GM21528 (cell line): Measurements from ENCODE around the gene FUT8.
"Not testable (repeated sequence)": the region's sequence is repeated elsewhere in the genome, so short reads cannot be mapped to it uniquely, and the experiment has no call there.

Experiments
- ATAC-seq: cut with Tn5 transposase; IDR thresholded peaks from one replicate; pipeline ENCODE4 v1.9.1; 2021; ENCODE audit warnings: mild to moderate bottlenecking, moderate library complexity; ENCODE audit not compliant: unreplicated experiment, low FRiP score

The FUT8 gene

DNA sequence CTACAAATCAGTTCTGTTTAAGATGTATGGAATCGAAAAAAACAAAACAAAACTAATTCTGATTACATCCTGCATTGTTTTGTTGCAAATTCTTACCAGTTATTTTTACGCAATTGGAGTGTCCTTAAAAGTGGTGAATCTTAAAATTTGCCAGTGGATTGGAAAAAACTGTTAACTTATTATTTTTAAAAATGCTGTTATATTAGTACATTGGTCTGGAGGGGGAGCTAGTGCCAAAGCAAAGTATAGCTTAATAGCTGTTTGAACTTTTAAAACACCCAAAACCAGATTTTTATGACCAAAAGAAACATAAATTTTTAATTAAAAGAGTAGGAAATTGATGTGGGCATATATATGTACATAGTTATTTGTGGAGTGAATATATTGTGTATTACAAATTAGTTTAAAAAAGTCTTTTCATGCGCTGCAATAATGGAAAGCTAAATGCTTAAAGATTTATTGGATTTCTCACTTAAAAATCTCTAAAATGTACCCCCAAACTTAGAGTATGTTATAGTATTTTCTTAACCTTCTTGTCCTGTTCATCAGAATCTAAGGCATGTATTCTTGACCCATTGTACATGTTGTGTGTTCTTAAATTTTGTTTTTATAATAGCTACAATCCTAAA lies 2.5 kb downstream of the FUT8 start:
- ATAC-seq: no peak

DNA sequence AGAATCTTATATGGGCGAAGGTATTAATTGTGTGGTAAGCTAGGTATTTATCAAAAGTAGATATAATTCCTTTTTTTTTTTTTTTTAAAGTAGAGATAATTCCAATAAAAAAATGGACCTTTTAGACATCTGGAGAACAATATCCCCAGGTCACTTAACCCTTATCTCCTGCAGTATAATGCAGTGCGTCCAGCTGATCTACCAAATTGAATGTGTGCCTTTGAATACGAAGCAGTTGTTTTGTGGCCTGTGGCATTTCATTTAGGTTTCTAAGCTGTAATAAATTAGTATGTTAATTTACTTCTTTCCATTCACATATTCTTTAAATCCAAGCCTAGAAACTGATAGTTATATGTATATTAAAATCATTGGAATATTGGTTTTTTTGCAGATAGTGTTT lies 3.1 kb downstream of the FUT8 start:
- no peak for ATAC-seq

DNA sequence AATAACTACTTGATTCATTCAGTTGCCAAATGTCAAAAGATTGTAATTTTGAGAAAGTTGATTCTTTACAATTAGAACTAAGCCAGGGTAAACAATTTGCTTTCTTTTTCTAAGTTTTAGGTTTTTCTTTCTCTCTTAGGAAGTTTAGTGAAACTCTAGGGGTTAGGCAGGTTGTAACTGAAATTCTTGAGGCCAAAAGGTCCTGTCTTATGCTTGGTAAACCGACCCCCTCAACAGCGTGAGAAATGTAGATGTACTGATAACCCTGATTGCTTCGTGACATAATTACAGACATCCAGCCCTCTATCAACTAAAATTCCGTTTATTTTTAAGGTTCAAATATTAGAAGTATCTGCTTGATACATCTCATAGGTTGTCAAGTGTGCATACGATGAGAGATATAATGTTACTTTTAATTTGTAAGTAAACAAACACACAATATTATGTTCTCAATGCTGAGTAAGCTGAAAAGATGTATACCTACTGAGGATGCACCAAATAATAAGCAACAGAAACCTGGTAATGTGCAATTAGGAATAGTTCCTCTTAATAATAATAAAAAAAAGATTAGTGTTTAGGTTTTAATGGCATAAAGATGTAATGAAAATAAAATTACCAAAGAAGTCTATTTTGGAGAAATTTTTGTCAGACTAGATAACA lies 7.2 kb downstream of the FUT8 start:
- ATAC-seq: no peak

DNA sequence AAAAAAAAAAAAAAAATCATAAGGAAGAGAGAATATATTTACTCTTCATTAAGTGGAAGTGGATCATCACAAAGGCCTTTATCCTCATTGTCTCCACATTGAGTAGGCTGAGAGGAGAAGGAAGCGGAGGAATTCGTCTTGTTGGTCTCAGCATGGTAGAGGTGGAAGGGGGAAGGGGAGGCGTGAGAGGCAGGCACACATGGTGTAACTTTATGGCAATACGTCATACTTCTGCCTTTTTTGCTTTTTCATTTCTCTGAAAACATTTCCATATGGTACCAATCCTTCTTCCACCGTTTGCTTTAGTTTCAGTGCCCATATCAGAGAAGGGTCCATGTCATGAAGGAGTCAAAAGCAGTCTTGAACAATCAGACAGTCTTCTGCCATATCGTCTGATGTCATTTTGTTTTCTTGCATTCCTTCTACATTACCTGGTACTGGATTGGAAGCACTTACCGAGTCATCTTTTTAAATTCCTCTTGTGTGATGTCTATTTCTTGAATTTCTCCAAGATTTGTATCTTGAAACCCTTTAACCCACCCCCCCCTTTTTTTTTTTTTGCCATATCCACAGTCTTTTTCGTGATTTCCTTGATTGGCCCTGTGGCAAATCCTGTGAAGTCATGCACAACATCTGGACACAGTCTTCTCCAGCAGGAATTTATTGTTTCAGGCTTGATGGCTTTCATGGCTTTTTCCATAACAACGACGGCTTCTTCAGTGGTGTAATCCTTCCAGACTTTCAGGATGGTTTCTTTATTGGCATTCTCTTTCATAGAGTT lies 8.9 kb downstream of the FUT8 start:
- no peak for ATAC-seq

DNA sequence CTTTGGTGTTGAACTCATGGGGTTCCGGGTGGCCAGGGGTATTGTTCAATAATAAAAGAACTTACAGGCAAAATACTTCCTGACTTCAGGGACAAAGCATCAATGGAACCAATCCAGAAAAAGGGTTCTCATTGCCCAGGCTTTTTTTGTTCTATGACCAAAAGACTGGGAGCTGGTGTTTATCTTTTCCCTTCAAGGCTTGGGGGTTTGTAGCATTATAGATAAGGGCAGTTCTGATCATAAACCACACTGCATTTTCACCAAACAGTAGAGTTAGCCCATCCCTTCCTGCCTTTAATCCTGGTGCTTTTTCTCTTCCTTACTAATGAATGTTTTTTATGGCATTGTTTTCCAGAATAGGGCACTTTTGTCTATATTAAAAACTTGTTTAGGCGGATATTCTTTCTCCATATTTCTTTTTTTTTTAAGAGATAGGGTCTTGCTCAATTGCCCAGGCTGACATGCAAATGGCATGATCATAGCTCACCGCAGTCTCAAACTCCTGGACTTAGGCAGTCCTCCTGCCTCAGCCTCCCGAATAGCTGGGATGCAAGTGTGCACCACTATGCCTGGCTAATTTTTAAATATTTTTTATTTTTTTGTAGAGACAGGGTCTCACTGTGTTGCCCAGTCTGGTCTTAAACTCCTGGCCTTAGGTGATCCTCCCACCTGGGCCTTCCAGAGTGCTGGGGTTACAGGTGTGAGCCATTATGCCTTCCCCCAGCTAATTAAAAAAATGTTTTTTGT lies 9.7 kb downstream of the FUT8 start:
- ATAC-seq: no peak

DNA sequence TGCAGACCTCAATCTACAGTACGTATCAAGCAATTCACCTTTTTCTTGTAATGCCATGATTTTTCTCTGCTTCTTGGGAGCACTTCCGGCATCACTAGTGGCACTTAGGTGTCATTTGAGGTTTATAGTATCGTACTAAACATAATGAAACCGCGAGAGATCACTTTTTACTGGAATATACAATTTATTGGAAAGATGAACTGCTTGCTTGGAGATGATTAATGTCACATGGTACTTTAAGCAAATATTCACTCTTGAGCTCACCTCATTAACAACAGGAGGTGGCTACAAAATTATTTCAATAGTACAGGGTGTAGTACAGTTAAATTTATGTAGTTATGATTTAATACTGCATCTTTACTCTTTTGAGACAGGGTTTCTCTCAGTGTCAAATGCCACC lies 11.5 kb downstream of the FUT8 start:
- ATAC-seq: no peak

DNA sequence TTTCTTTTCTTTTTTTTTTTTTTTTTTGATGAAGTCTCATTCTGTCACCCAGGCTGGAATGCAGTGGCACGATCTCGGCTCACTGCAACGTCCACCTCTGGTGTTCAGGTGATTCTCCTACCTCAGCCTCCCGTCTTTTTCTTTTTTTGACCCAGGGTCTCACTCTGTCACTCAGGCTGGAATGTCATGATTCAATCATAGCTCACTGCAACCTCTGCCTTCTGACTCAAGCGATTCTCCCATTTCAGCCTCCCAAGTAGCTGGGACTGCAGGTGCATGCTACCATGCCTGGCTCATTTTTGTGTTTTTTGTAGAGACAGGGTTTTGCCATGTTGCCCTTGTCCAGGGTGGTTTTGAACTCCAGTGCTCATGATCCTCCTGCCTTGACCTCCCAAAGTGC lies 12.0 kb downstream of the FUT8 start:
- no peak for ATAC-seq

DNA sequence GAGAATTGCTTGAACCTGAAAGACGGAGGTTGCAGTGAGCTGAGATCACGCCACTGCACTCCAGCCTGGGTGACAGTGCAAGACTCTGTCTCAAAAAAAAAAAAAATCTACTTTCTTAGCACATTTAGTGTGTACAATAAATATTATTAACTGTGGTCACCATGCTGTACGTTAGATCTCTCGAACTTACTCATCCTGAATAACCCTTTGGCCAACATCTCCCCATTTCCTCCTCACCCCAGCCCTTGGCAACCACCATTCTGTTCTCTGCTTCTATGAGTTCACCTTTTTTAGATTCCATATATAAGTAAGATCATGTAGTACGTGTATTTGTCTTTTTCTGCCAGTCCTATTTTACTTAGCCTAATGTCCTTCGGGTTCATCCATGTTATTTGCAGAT lies 13.4 kb downstream of the FUT8 start:
- ATAC-seq: no peak

DNA sequence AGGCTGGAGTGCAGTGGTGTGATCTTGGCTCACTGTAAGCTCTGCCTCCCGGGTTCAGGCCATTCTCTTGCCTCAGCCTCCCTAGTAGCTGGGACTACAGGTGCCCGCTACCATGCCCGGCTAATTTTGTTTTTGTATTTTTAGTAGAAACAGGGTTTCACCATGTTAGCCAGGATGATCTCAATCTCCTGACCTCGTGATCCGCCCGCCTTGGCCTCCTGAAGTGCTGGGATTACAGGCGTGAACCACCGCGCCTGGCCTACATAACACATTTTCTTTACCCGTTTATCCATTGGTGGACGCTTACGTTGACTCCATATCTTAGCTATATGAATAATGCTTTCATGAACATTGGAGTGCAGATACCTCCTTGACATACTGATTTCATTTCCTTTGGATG lies 14.4 kb downstream of the FUT8 start:
- ATAC-seq: not testable (repeated sequence)

DNA sequence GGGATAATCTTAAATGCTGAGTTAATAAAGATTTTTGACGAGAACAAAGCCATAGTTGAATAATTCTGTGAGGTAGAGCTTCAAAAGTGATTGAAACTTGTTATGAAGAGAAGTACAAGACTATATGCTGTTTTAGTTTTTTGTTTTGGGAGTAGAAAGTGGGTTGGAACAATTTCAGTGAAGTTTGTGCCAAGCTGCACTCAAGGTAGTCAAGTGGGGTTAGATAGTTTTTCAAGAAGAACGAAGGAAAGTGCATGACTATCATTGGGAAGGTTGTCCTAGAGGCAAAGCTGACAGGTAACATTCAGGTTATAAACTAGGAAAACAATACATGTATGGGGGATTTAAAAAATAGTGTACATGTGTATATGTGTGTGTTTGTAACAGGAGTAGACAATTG lies 16.2 kb downstream of the FUT8 start:
- ATAC-seq: no peak

DNA sequence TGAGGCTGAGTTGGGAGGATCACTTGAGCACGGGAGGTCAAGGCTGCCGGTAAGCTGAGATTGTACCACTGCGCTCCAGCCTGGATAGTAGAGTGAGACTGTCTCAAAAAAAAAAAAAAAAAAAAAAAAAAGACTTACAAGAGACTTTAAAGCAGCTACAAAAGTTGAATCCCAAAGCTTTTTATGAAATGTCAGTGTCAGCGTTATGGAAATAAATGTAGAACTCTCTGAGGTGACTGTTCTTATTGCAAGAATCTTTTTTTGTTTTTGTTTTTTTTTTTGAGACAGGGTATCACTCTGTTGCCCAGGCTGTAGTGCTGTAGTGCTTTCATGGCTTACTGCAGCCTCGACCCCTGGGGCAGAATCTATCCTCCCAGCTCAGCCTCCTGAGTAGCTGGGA lies 17.2 kb downstream of the FUT8 start:
- no peak for ATAC-seq

DNA sequence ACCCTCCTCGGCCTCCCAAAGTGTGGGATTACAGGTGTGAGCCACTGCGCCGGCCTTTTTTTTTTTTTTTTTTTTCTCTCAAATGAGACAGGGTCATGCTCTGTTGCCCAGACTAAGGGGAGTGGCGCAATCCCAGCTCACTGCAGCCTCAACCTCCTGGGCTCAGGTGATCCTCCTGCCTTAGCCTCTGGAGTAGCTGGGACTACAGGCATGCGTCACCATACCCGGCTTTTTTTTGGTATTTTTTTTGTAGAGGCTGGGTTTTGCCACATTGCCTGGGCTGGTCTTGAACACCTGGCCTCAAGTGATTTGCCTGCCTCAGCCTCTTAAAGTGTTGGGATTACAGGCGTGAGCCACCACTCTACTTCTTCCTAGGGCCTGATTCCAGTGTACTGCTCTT lies 18.7 kb downstream of the FUT8 start:
- ATAC-seq: no peak

DNA sequence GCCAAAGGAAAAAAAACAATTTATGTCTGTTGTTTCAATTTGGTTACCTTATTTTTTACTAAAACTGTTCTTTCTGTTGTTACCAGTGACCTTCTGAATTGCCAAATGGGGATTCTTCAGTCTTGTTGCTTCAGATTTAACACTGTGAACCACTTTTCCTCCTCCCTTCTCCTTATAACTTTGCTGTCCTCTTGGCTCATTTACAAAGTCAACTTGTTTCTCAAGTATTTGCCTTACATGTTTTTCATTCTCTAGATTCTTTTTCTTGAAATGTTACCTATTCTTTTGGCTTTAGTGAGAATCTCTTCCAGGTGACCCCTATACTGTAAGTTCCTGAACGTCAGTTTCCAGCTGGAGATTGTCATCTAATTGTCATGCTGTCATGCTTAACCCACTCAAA lies 19.4 kb downstream of the FUT8 start:
- no peak for ATAC-seq

DNA sequence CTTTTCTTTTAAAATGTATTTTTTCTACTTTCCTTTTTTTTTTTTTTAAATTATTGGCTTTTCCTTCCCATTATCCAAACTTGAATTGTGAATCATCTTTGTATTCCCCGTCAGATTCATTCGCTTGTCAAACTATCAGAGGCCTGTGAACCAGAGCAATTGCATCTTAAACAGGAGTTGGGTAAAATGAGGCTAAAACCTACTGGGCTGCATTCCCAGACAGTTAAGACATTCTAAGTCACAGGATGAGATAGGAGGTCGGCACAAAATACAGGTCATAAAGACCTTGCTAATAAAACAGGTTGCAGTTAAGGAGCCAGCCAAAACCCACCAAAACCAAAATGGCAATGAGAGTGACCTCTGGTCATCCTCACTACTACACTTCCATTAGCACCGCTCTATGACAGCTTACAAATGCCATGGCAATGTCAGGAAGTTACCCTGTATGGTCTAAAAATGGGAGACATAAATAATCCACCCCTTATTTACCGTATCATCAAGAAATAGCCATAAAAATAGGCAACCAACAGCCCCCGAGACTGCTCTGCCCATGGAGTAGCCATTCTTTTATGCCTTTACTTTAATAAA lies 19.9 kb downstream of the FUT8 start:
- no peak for ATAC-seq

DNA sequence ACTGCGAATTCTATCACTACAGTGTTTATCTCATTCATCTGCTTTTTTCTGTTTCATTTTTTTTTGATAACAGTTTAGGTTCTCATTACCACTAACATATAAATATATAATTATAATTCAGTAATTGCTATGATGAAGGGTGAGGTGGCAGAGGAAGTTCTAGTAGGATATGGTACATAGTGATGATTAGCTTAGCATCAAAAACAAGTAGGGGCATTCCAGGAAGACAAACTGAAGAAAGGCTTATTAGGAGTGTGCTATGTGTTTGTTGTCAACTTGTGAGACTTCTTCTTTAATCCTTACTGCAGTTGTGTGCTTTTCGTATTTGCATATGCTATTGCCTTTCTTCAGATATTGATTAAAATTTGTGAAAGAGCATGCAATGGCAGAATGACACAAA lies 20.6 kb downstream of the FUT8 start:
- no peak for ATAC-seq

DNA sequence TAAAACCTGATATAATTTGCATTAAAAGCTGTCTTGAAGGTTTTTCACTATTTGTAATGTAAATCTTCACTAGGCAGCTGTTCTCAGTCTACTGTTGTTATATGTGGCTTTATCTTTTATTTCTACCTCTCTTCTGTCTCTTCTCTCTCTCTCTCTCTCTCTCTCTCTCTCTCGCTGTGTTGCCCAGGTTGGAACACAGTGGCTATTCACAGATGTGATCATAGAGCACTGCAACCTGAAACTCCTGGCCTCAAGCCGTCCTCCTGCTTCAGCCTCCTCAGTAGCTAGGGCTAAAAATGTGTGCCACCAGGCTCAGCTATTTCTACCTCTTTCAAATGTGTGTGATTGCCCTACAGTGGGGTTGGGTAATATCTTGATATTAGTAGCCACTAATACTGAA lies 21.1 kb downstream of the FUT8 start:
- ATAC-seq: no peak

DNA sequence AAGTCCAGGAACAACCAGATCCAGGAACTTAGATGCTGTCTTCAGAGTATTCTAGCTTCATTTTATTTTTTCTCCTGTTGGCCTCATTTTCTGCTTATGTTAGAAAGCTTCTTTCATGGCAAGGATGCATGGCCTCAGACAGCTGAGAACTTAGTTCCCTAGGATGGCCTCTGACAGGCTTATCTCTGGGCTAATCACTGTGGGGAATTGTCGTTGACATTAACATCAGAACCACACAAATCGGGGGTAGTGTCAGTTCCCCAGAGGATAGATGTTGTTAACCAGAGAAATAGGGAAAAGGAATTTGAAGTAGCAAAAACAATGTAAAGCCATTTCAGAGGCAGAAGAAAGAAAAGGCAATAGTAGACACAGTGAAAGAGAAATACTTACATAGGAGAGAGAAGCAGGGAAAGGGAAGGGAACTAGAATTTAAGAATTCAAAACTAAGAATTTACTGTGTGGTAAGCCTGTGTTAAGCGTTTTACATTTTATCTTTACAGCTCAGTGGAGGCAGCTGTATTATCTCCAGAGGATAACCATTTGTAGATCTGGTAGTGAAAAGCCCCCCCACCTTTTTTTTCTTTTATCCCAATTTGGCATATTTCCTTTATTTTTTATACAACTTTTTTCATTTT lies 21.8 kb downstream of the FUT8 start:
- no peak for ATAC-seq

DNA sequence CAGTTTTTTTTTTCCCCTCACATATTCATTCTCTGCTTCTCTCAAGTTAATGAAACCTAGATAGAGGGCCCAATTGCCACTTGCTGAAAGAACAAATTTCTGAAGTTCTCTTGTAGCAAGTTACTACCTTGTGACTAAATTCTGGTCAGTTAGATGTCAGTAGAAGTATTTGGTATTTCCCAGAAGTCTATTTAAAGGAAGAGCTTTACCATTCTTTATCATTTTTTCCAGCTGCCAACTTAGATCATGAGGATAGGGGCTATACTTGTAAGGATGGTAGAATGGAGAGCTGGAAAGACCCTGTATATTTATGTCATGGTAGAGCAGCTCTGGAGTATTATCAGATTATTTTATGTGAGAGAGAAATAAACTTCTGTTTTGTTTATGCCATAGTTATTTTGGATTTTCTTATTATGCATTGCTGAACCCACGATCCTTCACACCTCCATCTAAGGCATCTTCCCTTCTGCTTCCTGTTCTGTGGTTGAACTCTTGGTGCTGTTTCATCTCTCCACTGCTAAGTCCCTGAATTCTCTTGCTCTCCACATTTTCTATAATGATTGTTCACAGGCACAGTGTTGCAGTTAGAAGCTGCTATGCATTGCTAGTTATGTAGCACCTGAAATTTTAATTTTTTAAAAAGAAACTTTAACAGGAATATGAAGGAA lies 25.9 kb downstream of the FUT8 start:
- no peak for ATAC-seq

DNA sequence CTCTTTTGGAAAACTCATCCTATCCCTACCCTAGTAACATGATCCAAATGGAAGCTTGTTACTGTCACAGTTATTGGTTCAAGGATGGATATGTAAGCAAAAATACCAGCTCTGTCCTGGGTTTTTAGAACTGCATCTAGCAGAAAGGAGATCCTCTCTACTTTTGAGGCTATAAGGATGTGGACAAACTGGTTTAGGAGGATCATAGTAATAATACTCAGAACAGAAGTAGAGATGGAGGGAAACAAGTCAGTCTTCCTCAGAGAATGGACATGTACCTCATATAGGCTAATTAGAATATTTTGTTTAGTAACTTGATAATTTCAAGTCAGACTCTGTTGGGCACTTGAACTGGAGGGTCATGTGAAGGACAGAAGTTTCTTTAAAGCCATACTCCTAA lies 26.6 kb downstream of the FUT8 start:
- ATAC-seq: no peak

DNA sequence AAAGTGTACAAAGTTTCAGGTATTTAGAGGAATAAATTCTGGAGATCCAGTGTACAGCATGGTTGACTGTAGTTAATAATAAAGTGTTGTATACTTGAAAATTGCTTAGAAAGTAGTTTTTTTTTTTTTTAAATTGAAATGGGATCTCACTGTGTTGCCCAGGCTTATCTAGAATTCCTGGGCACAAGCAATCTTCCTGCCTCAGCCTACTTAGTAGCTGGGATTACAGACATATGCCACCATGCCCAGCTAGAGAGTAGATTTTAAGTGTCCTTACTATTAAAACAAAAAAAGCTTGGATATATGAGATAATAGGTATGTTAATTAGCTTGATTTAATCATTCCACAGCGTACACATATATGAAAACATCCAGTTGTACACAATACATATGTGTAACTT lies 27.7 kb downstream of the FUT8 start:
- no peak for ATAC-seq
